ENCODE data around the gene TTC28. TPM values are rescaled to one million over a fixed set of nuclear protein-coding genes. Genes with fewer than 3 reads are reported as not detected.

The TTC28 gene
- total and polyA plus RNA-seq, 10 of the 15 experiments (the other 5 are each of a cell fraction or from before 2014, with no cell fraction given): 0.15 to 8.4 (median 1.4) TPM

- Histone ChIP-seq H3K27me3 (replicated peaks in 1 of 2; ENCODE audit: control insufficient read depth in 2 of 2, insufficient read depth in 2 of 2, low read length in 1 of 2) (0 out of 4 replicates have a peak, but pooled peaks cover 0 to 2% of the 10 kb centered on the region in 2 experiments), H4K20me1 (ENCODE audit: control insufficient read depth, insufficient read depth) (no peaks in the 10 kb centered on the region), H3K36me3 (ENCODE audit: control insufficient read depth in 2 of 2, insufficient read depth in 2 of 2, low read length in 1 of 2) (no peaks in the 10 kb centered on the region), H2AFZ (ENCODE audit: control insufficient read depth, low read depth, low read length) (no peak overlapping the region), H3K9me3 (replicated peaks; ENCODE audit: control insufficient read depth, insufficient read depth, low read length) (no peaks in the 10 kb centered on the region), H3K4me3 (no peak overlapping the region), H3K79me2 (ENCODE audit: control insufficient read depth, insufficient read depth, low read length) (no peaks in the 10 kb centered on the region), H3K9ac (ENCODE audit: control insufficient read depth, insufficient read depth, low read length) (no peak overlapping the region), H3K4me2 (ENCODE audit: control insufficient read depth, insufficient read depth) (no peak overlapping the region), H3K4me1 (ENCODE audit: control insufficient read depth, insufficient read depth, low read length) (no peaks in the 10 kb centered on the region), H3K27ac (ENCODE audit: control insufficient read depth, insufficient read depth) (no peak overlapping the region)
- ChIA-PET RAD21 (ENCODE audit: unreplicated experiment) (no interaction called here), POLR2A (no interaction called here), SMC1A (ENCODE audit: uncharacterized antibody, unreplicated experiment) (no interaction called here), CTCF (no interaction called here)
- in situ Hi-C loops (cut with MboI) (no loop called here), intact Hi-C loops (cut with micrococcal nuclease; ENCODE audit: unreplicated experiment) (no loop called here)
- no peak for TF ChIP-seq NBN (IDR thresholded peaks at IDR 0.05)
- TF ChIP-seq ASH2L (IDR thresholded peaks at IDR 0.05; ENCODE audit: borderline replicate concordance, low read depth): no peak
- TF ChIP-seq, protein P1, sequence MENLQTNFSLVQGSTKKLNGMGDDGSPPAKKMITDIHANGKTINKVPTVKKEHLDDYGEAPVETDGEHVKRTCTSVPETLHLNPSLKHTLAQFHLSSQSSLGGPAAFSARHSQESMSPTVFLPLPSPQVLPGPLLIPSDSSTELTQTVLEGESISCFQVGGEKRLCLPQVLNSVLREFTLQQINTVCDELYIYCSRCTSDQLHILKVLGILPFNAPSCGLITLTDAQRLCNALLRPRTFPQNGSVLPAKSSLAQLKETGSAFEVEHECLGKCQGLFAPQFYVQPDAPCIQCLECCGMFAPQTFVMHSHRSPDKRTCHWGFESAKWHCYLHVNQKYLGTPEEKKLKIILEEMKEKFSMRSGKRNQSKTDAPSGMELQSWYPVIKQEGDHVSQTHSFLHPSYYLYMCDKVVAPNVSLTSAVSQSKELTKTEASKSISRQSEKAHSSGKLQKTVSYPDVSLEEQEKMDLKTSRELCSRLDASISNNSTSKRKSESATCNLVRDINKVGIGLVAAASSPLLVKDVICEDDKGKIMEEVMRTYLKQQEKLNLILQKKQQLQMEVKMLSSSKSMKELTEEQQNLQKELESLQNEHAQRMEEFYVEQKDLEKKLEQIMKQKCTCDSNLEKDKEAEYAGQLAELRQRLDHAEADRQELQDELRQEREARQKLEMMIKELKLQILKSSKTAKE (IDR thresholded peaks at IDR 0.05; ENCODE audit: low read depth, poor library complexity, severe bottlenecking): no peak
- no peak for TF ChIP-seq BHLHE40 (IDR thresholded peaks at IDR 0.05; ENCODE audit: borderline replicate concordance in 1 of 2, low read depth in 2 of 2, low read length in 1 of 2)
- no peak for TF ChIP-seq RCOR1 (conservative IDR thresholded peaks at IDR 0.05; ENCODE audit: low read depth, low read length)
- TF ChIP-seq NR2C1 (IDR thresholded peaks at IDR 0.05): no peak
- no peak for TF ChIP-seq SREBF1 (IDR thresholded peaks at IDR 0.05; ENCODE audit: low read length)
- TF ChIP-seq MXI1 (IDR thresholded peaks at IDR 0.05; ENCODE audit: low read depth, low read length): no peak
- TF ChIP-seq EGR1 (IDR thresholded peaks at IDR 0.05; ENCODE audit: borderline replicate concordance in 1 of 2, low read depth in 2 of 2, low read length in 2 of 2): no peak
- no peak for TF ChIP-seq IRF5 (IDR thresholded peaks at IDR 0.05; ENCODE audit: borderline replicate concordance)
- TF ChIP-seq DPF2 (IDR thresholded peaks at IDR 0.05): no peak
- TF ChIP-seq POLR2A (IDR thresholded peaks at IDR 0.05; ENCODE audit: low read depth, low read length): no peak
- no peak for TF ChIP-seq HDGF (IDR thresholded peaks at IDR 0.05)
- no peak for TF ChIP-seq IKZF1 (conservative IDR thresholded peaks at IDR 0.05)
- no peak for TF ChIP-seq SUZ12 (IDR thresholded peaks at IDR 0.05; ENCODE audit: unreplicated experiment)
- TF ChIP-seq MLLT1 (IDR thresholded peaks at IDR 0.05): no peak
- no peak for TF ChIP-seq HDAC2 (IDR thresholded peaks at IDR 0.05)
- no peak for TF ChIP-seq SIN3A (IDR thresholded peaks at IDR 0.05; ENCODE audit: low read depth, low read length)
- TF ChIP-seq LARP7 (IDR thresholded peaks at IDR 0.05): no peak
- ATAC-seq: no peak
- WGBS (ENCODE audit: insufficient coverage, insufficient replicate concordance, low lambda C conversion rate, missing lambda C conversion rate): 33% methylated on average over 1 of the region's 1 CpG
- no peak for FAIRE-seq
- DNase-seq (ENCODE audit: low read depth, low spot score): no peak
- BruUV-seq (replicated peaks): no TSS peak
Measured at GRCh38 chr22:28628766-28629165, 50.9 kb downstream of the TTC28 start.

Data from GM12878 (cell line).